Measurements from ENCODE around the gene ZNF337. TPM values are rescaled to one million over a fixed set of nuclear protein-coding genes. Genes with fewer than 3 reads are reported as not detected.

The ZNF337 gene
- total and polyA plus RNA-seq, 2 donors (not counting 3 experiments of a cell fraction or from before 2014, with no cell fraction given): 8.5 to 16.7 TPM

DNA sequence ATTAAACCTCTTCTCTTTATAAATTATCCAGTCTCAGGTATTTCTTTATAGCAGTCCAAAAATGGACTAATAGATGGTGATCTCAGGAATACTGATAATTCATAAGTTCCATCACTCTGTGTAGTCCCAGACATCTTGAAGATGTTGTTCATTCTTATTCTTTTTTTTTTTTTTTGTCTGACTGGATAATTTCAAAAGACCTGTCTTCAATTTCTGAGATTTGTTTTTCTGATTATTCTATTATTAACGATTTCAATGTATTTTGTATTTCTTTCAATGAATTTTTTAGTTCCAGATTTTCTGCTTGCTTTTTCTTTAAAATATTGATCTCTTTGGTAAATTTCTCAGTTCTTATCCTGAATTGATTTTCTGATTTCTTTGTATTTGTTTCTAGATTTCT lies 29.7 kb upstream of the ZNF337 start:
- H3K79me2 ChIP-seq (ENCODE audit: control insufficient read depth, insufficient read depth, low read length): no peaks in the 10 kb centered on the region
- dilution Hi-C loops (cut with MboI; ENCODE audit: extremely low pct_ligation_motif_present, low sequenced_read_pairs) (no loop called here), intact Hi-C loops (cut with micrococcal nuclease) (no loop called here)
- no peaks in the 10 kb centered on the region for H4K20me1 ChIP-seq (replicated peaks; ENCODE audit: control insufficient read depth, extremely low read depth, insufficient read depth, low read length)
- no peak overlapping the region for H3K4me2 ChIP-seq (ENCODE audit: insufficient read depth, low read length)
- H3K36me3 ChIP-seq (ENCODE audit: control insufficient read depth in 2 of 2, extremely low read depth in 1 of 2, insufficient read depth in 2 of 2, low read length in 2 of 2): no peaks in the 10 kb centered on the region
- TF ChIP-seq FOS (IDR thresholded peaks at IDR 0.05; ENCODE audit: borderline replicate concordance, insufficient read depth, low read length): no peak
- no peak for TF ChIP-seq POLR2AphosphoS5 (IDR thresholded peaks at IDR 0.05; ENCODE audit: insufficient read depth, low read depth, low read length)
- no peak for TF ChIP-seq CTCF (IDR thresholded peaks at IDR 0.05; ENCODE audit: extremely low read depth in 1 of 2, insufficient read depth in 1 of 2, low read depth in 1 of 2, low read length in 2 of 2)
- H3K4me1 ChIP-seq (ENCODE audit: control insufficient read depth, extremely low read depth, insufficient read depth, low read length): no peaks in the 10 kb centered on the region
- no peaks in the 10 kb centered on the region for H3K9me3 ChIP-seq (replicated peaks; ENCODE audit: control insufficient read depth, insufficient read depth, low read length)
- no TSS peak for BruUV-seq (replicated peaks)
- H3K27me3 ChIP-seq (ENCODE audit: control insufficient read depth in 2 of 2, insufficient read depth in 2 of 2, low read length in 2 of 2): no peaks in the 10 kb centered on the region
- H3K9me1 ChIP-seq (replicated peaks; ENCODE audit: control insufficient read depth, extremely low read depth, insufficient read depth, low read length): no peaks in the 10 kb centered on the region
- ChIA-PET POLR2A (no interaction called here), CTCF (no interaction called here)
- FAIRE-seq (no peak), DNase-seq (ENCODE audit: low read depth, low spot score) (no peak)
- H3K4me3 ChIP-seq (replicated peaks in 1 of 3; ENCODE audit: insufficient read depth in 1 of 3, low read depth in 1 of 3, low read length in 3 of 3): no peak overlapping the region
- no peak overlapping the region for H3K27ac ChIP-seq (ENCODE audit: insufficient read depth, low read depth, low read length)
- H3K9ac ChIP-seq (replicated peaks; ENCODE audit: extremely low read depth, insufficient read depth, low read length): no peak overlapping the region
- H2AFZ ChIP-seq (ENCODE audit: low read depth, low read length): no peak overlapping the region

DNA sequence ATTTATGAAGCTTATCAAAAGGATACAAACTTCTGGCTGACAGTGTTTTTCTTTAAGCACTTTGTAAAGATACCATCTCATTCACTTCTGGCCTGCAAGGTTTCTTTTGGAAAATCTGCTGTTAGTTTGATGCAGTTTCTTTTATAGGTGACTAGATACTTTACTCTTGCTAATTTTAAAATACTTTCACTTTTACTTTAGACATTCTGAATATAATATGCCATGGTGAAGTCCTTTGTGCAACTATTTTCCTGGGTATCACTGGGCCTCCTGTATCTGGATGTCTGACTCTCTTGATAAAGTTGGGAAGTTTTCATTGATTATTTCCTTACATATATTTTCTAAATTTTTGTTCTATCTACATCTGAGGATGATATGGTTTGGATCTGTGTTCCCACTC lies 29.0 kb upstream of the ZNF337 start:
- no peaks in the 10 kb centered on the region for H3K4me1 ChIP-seq (ENCODE audit: control insufficient read depth, extremely low read depth, insufficient read depth, low read length)
- POLR2A ChIA-PET: no interaction called here
- dilution Hi-C loops (cut with MboI; ENCODE audit: extremely low pct_ligation_motif_present, low sequenced_read_pairs) (no loop called here), intact Hi-C loops (cut with micrococcal nuclease) (no loop called here)
- no peaks in the 10 kb centered on the region for H3K36me3 ChIP-seq (ENCODE audit: control insufficient read depth in 2 of 2, extremely low read depth in 1 of 2, insufficient read depth in 2 of 2, low read length in 2 of 2)
- H3K9me3 ChIP-seq (replicated peaks; ENCODE audit: control insufficient read depth, insufficient read depth, low read length): no peaks in the 10 kb centered on the region
- no peak overlapping the region for H3K27ac ChIP-seq (ENCODE audit: insufficient read depth, low read depth, low read length)
- H3K9me1 ChIP-seq (replicated peaks; ENCODE audit: control insufficient read depth, extremely low read depth, insufficient read depth, low read length): no peaks in the 10 kb centered on the region
- FAIRE-seq (no peak), DNase-seq (ENCODE audit: low read depth, low spot score) (no peak)
- no peak overlapping the region for H2AFZ ChIP-seq (ENCODE audit: low read depth, low read length)
- TF ChIP-seq GATA2 (IDR thresholded peaks at IDR 0.05; ENCODE audit: insufficient read depth, insufficient read length, low read depth, low read length) (no peak), EZH2 (IDR thresholded peaks at IDR 0.05; ENCODE audit: borderline replicate concordance, low read depth, low read length, severe bottlenecking) (no peak), JUN (IDR thresholded peaks at IDR 0.05; ENCODE audit: borderline replicate concordance, insufficient read depth, insufficient read length, low read depth) (no peak), POLR2AphosphoS5 (IDR thresholded peaks at IDR 0.05; ENCODE audit: insufficient read depth, low read depth, low read length) (no peak), CTCF (IDR thresholded peaks at IDR 0.05; ENCODE audit: extremely low read depth in 1 of 2, insufficient read depth in 1 of 2, low read depth in 1 of 2, low read length in 2 of 2) (no peak), FOS (IDR thresholded peaks at IDR 0.05; ENCODE audit: borderline replicate concordance, insufficient read depth, low read length) (no peak)
- H3K4me2 ChIP-seq (ENCODE audit: insufficient read depth, low read length): no peak overlapping the region
- H3K79me2 ChIP-seq (ENCODE audit: control insufficient read depth, insufficient read depth, low read length): no peaks in the 10 kb centered on the region
- no peaks in the 10 kb centered on the region for H4K20me1 ChIP-seq (replicated peaks; ENCODE audit: control insufficient read depth, extremely low read depth, insufficient read depth, low read length)
- BruUV-seq (replicated peaks): no TSS peak
- no peak overlapping the region for H3K4me3 ChIP-seq (replicated peaks in 1 of 3; ENCODE audit: insufficient read depth in 1 of 3, low read depth in 1 of 3, low read length in 3 of 3)
- H3K9ac ChIP-seq (replicated peaks; ENCODE audit: extremely low read depth, insufficient read depth, low read length): no peak overlapping the region
- CTCF ChIA-PET: no interaction called here
- H3K27me3 ChIP-seq (ENCODE audit: control insufficient read depth in 2 of 2, insufficient read depth in 2 of 2, low read length in 2 of 2): no peaks in the 10 kb centered on the region

Data from endothelial cell of umbilical vein (primary cell).